Metanephros (tissue), 1 donor: ENCODE data around the gene KRTAP15-1. TPM values are rescaled to one million over a fixed set of nuclear protein-coding genes. Genes with fewer than 3 reads are reported as not detected.

Source experiments
- total RNA-seq: library from RNA; depleted of rRNA; stranded (reverse); fragments of >200 nt; gene quantifications from one replicate; pipeline ENCODE4 v1.2.3, GENCODE V29; 2014

Gene KRTAP15-1
- not detected for total RNA-seq

GRCh38 chr21:30439975-30440374 is at the start of gene KRTAP15-1:
Gene KRTAP15-1 (plus strand): TSS chr21:30440275. CDS start chr21:30440328, 53 bp downstream.

GRCh38 chr21:30395731-30396130 is 44.3 kb upstream of the KRTAP15-1 start, which contains the start of gene KRTAP13-1:
Gene KRTAP13-1 (plus strand): TSS chr21:30396031. CDS start chr21:30396087, 56 bp downstream.

GRCh38 chr21:30425826-30426225 is 14.2 kb upstream of the KRTAP15-1 start, which contains the start of gene KRTAP13-3:
Gene KRTAP13-3 (minus strand): TSS chr21:30425926. CDS start chr21:30425912, 14 bp downstream.

GRCh38 chr21:30430170-30430655 is 9.9 kb upstream of the KRTAP15-1 start, which contains the start of gene KRTAP13-4:
Gene KRTAP13-4 (plus strand): TSS chr21:30430220. CDS start chr21:30430276, 56 bp downstream.

GRCh38 chr21:30480145-30480544 is 40.1 kb downstream of the KRTAP15-1 start, which contains the start of gene KRTAP19-1:
Gene KRTAP19-1 (minus strand): TSS chr21:30480367. CDS start chr21:30480317, 50 bp downstream.

GRCh38 chr21:30487336-30487735 is 47.3 kb downstream of the KRTAP15-1 start, which contains the start of gene KRTAP19-2:
Gene KRTAP19-2 (minus strand): TSS chr21:30487436. CDS start chr21:30487348, 88 bp downstream.

Other genes with a start within 250 kb of the KRTAP15-1 start
- 60.0 TPM for gene CLDN8, start 224.2 kb upstream of the KRTAP15-1 start, total RNA-seq
- not detected for gene KRTAP24-1, start 157.3 kb upstream of the KRTAP15-1 start, total RNA-seq
- not detected for gene KRTAP25-1, start 150.8 kb upstream of the KRTAP15-1 start, total RNA-seq
- gene KRTAP26-1, start 120.0 kb upstream of the KRTAP15-1 start, total RNA-seq: not detected
- gene KRTAP27-1, start 102.6 kb upstream of the KRTAP15-1 start, total RNA-seq: not detected
- not detected for gene KRTAP23-1, start 91.7 kb upstream of the KRTAP15-1 start, total RNA-seq
- gene KRTAP13-2, start 68.0 kb upstream of the KRTAP15-1 start, total RNA-seq: not detected
- not detected for gene KRTAP13-1, start 44.2 kb upstream of the KRTAP15-1 start, total RNA-seq
- gene KRTAP13-3, start 14.3 kb upstream of the KRTAP15-1 start, total RNA-seq: not detected
- not detected for gene KRTAP13-4, start 10.1 kb upstream of the KRTAP15-1 start, total RNA-seq
- not detected for gene KRTAP19-1, start 40.1 kb downstream of the KRTAP15-1 start, total RNA-seq
- gene KRTAP19-2, start 47.2 kb downstream of the KRTAP15-1 start, total RNA-seq: not detected
- gene KRTAP19-3, start 51.7 kb downstream of the KRTAP15-1 start, total RNA-seq: not detected
- gene KRTAP19-4, start 56.9 kb downstream of the KRTAP15-1 start, total RNA-seq: not detected
- not detected for gene KRTAP19-5, start 61.9 kb downstream of the KRTAP15-1 start, total RNA-seq
- not detected for gene KRTAP19-6, start 101.6 kb downstream of the KRTAP15-1 start, total RNA-seq
- not detected for gene KRTAP19-7, start 121.0 kb downstream of the KRTAP15-1 start, total RNA-seq
- not detected for gene KRTAP22-2, start 150.1 kb downstream of the KRTAP15-1 start, total RNA-seq
- gene KRTAP6-3, start 152.2 kb downstream of the KRTAP15-1 start, total RNA-seq: not detected
- gene KRTAP6-2, start 158.6 kb downstream of the KRTAP15-1 start, total RNA-seq: not detected
- not detected for gene KRTAP22-1, start 160.8 kb downstream of the KRTAP15-1 start, total RNA-seq
- not detected for gene KRTAP6-1, start 173.7 kb downstream of the KRTAP15-1 start, total RNA-seq
- not detected for gene KRTAP20-1, start 176.2 kb downstream of the KRTAP15-1 start, total RNA-seq
- gene KRTAP20-4, start 180.4 kb downstream of the KRTAP15-1 start, total RNA-seq: not detected
- not detected for gene KRTAP20-2, start 194.9 kb downstream of the KRTAP15-1 start, total RNA-seq
- gene KRTAP20-3, start 202.6 kb downstream of the KRTAP15-1 start, total RNA-seq: not detected